OCI-LY7 (cell line): Measurements from ENCODE around the gene ATP6V0A1. TPM values are rescaled to one million over a fixed set of nuclear protein-coding genes. Genes with fewer than 3 reads are reported as not detected.

Experiments
- BruUV-seq: library from RNA; stranded (reverse); fragments of 400-500 nt; replicated peaks from 2 replicates; lab custom pipeline; 2021; lab: Mats Ljungman, UMichigan
- CTCF ChIA-PET: fragments of 300-600 bp; sonication (Branson Sonifier 250); formaldehyde crosslinking; loops from one replicate; lab custom pipeline; 2022; ENCODE audit warnings: antibody characterized with exemption; ENCODE audit not compliant: unreplicated experiment; lab: Charles Lee
- POLR2A ChIA-PET: fragments of 300-600 bp; sonication (Branson Sonifier 250); formaldehyde crosslinking; loops from one replicate; lab custom pipeline; 2022; ENCODE audit warnings: antibody characterized with exemption; lab: Charles Lee
- DNase-seq: peaks from one replicate; pipeline ENCODE4 v3.0.0-alpha.2; 2015; ENCODE audit warnings: low spot score
- H2AFZ ChIP-seq: fragments of 200-600 bp; sonication (generic), shearing (Covaris generic); 2 replicates; pipeline ENCODE4 v1.6.1; 2014; ENCODE audit warnings: mild to moderate bottlenecking, antibody characterized with exemption, low read length, moderate library complexity
- H3K27ac ChIP-seq: fragments of 200-600 bp; sonication (generic); 2 replicates; pipeline ENCODE4 v1.5.1; 2014; ENCODE audit warnings: mixed run types, low read depth, mild to moderate bottlenecking, moderate library complexity, low read length, inconsistent platforms; ENCODE audit not compliant: poor library complexity, severe bottlenecking
- H3K36me3 ChIP-seq: fragments of 200-600 bp; sonication (generic); 2 replicates; pipeline ENCODE4 v1.6.1; 2014; ENCODE audit warnings: mild to moderate bottlenecking, antibody characterized with exemption, low read length, moderate library complexity, mixed read lengths; ENCODE audit not compliant: insufficient read depth
- H3K4me1 ChIP-seq: fragments of 200-600 bp; sonication (generic); 2 replicates; pipeline ENCODE4 v1.5.1; 2014; ENCODE audit warnings: mild to moderate bottlenecking, low read length; ENCODE audit not compliant: insufficient read depth, poor library complexity, severe bottlenecking
- H3K4me2 ChIP-seq: fragments of 200-600 bp; sonication (generic); 2 replicates; pipeline ENCODE4 v1.6.1; 2014; ENCODE audit warnings: mild to moderate bottlenecking, low read length
- H3K4me3 ChIP-seq: fragments of 200-600 bp; sonication (generic); 2 replicates; pipeline ENCODE4 v1.5.1; 2014; ENCODE audit warnings: mild to moderate bottlenecking, low read depth, low read length; ENCODE audit not compliant: poor library complexity, severe bottlenecking
- H3K79me2 ChIP-seq: fragments of 200-600 bp; sonication (generic); 2 replicates; pipeline ENCODE4 v1.6.1; 2016; ENCODE audit warnings: low read depth, mild to moderate bottlenecking, low read length, moderate library complexity, mixed read lengths; ENCODE audit not compliant: insufficient read depth
- H3K9me2 ChIP-seq: fragments of 200-600 bp; sonication (generic); 2 replicates; pipeline ENCODE4 v1.6.1; 2016; ENCODE audit warnings: mild to moderate bottlenecking, low read length, mixed read lengths; ENCODE audit not compliant: insufficient read depth
- H3K9me3 ChIP-seq: fragments of 200-600 bp; sonication (generic); 2 replicates; pipeline ENCODE4 v1.6.1; 2014; ENCODE audit warnings: mild to moderate bottlenecking, mixed run types, low read length, mixed read lengths
- H4K20me1 ChIP-seq: fragments of 200-600 bp; sonication (generic); 2 replicates; pipeline ENCODE4 v1.6.1; 2014; ENCODE audit warnings: mild to moderate bottlenecking, antibody characterized with exemption, low read length, moderate library complexity, mixed read lengths; ENCODE audit not compliant: insufficient read depth
- CTCF ChIP-seq: fragments of 200-600 bp; sonication (generic); conservative IDR thresholded peaks from 2 replicates; pipeline ENCODE4 v1.5.1; 2014; ENCODE audit warnings: mild to moderate bottlenecking, antibody characterized with exemption, low read length, moderate library complexity, mixed read lengths
- EZH2phosphoT487 ChIP-seq: fragments of 200-600 bp; sonication (generic); IDR thresholded peaks from 2 replicates; pipeline ENCODE4 v1.6.1; 2018; ENCODE audit warnings: low read depth, borderline replicate concordance, mild to moderate bottlenecking, mixed run types, antibody characterized with exemption, low read length, moderate library complexity, mixed read lengths
- intact Hi-C: fragments of 100-400 bp; cut with micrococcal nuclease; formaldehyde crosslinking; loops from one replicate; pipeline ENCODE4 v1.10.0; 2022; ENCODE audit not compliant: unreplicated experiment
- total RNA-seq, 2 experiments: library from RNA; depleted of rRNA in 1 of 2; stranded (reverse); fragments of >200 nt in 1 of 2; shearing (Covaris generic) in 1 of 2; gene quantifications; 2 replicates each; pipeline ENCODE4 v1.2.3, GENCODE V29; 2014 to 2022

The ATP6V0A1 gene
- total RNA-seq, 2 experiments from 2014 or later = 19.8 to 46.9 TPM

GRCh38 chr17:42561897-42562387 lies 103.3 kb downstream of the ATP6V0A1 start, which contains the start of gene COASY:
TSS of gene COASY (plus strand) at chr17:42562148. CDS start at chr17:42562623, 475 bp downstream.
- intact Hi-C loops = no loop called here
- Histone ChIP-seq H4K20me1 (no peaks in the 10 kb centered on the region), H2AFZ (peak within 1 kb of the TSS; percentile 81; the same call in 1 of the 2 replicates), H3K9me3 (no peaks in the 10 kb centered on the region), H3K36me3 (peaks cover 39% of the 10 kb centered on the region), H3K4me2 (peak within 1 kb of the TSS; percentile 73), H3K4me3 (peak within 1 kb of the TSS; percentile 82), H3K4me1 (peaks cover 34% of the 10 kb centered on the region), H3K79me2 (peaks cover 25% of the 10 kb centered on the region), H3K27ac (peak within 1 kb of the TSS; percentile 55), H3K9me2 (no peaks in the 10 kb centered on the region)
- TF ChIP-seq CTCF = no peak
- POLR2A ChIA-PET = interaction anchor here (0.6 kb wide), 1 partner anchor 44 kb away, joined by 5 read pairs; no protein-coding TSS in a partner anchor
- BruUV-seq = no TSS peak
- CTCF ChIA-PET = no interaction called here
- DNase-seq = peak; percentile 98

- H4K20me1 ChIP-seq = no peaks in the 10 kb centered on the region
- H3K27ac ChIP-seq = peak overlapping the region; percentile 55
- H3K9me3 ChIP-seq = no peaks in the 10 kb centered on the region
- ChIA-PET CTCF (interaction anchor here (0.6 kb wide), 1 partner anchor 16 kb away, joined by 3 read pairs; no protein-coding TSS in a partner anchor), POLR2A (no interaction called here)
- H3K36me3 ChIP-seq = peaks cover 41% of the 10 kb centered on the region
- H3K4me3 ChIP-seq = peak overlapping the region; percentile 82
- no peak for DNase-seq
- no peaks in the 10 kb centered on the region for H3K9me2 ChIP-seq
- H3K79me2 ChIP-seq = peaks cover 29% of the 10 kb centered on the region
- intact Hi-C loops = no loop called here
- BruUV-seq = TSS peak; percentile 79
- peaks cover 34% of the 10 kb centered on the region for H3K4me1 ChIP-seq
- H2AFZ ChIP-seq = peak overlapping the region; percentile 81; the same call in 1 of the 2 replicates
- peak overlapping the region; percentile 73 for H3K4me2 ChIP-seq
- no peak for TF ChIP-seq EZH2phosphoT487
- peak; percentile 25; the same call in 1 of the 2 replicates for TF ChIP-seq CTCF
Measured at GRCh38 chr17:42562388-42563142, 103.9 kb downstream of the ATP6V0A1 start.
